Activated CD8-positive, alpha-beta memory T cell treated with anti-CD3 and anti-CD28 coated beads, Interleukin-2, amount 10 ng/mL, durations not matched to agents 7 days and 5 days (primary cell): Measurements from ENCODE around the gene SLC6A13. TPM values are rescaled to one million over a fixed set of nuclear protein-coding genes. Genes with fewer than 3 reads are reported as not detected.

Source experiments
- ATAC-seq: fragments of 150-1000 bp; cut with Tn5 transposase; one replicate; pipeline ENCODE4 v1.10.0; 2021; ENCODE audit warnings: moderate library complexity
- CTCF ChIA-PET: fragments of 350-600 bp; sonication (Branson Sonifier 250); formaldehyde crosslinking; loops from one replicate; lab custom pipeline; 2021; ENCODE audit warnings: antibody characterized with exemption; lab: Charles Lee
- DNase-seq: peaks from one replicate; pipeline ENCODE4 v3.0.0-alpha.2; 2020
- H3K27ac Mint-ChIP-seq: one replicate; pipeline ENCODE4 v1.8.0; 2021; ENCODE audit warnings: mild to moderate bottlenecking, mixed read lengths
- H3K27me3 Mint-ChIP-seq: one replicate; pipeline ENCODE4 v1.8.0; 2021; ENCODE audit warnings: mixed read lengths
- H3K36me3 Mint-ChIP-seq: one replicate; pipeline ENCODE4 v1.8.0; 2021; ENCODE audit warnings: mild to moderate bottlenecking, mixed read lengths
- H3K4me1 Mint-ChIP-seq: one replicate; pipeline ENCODE4 v1.8.0; 2021; ENCODE audit warnings: mixed read lengths
- H3K4me3 Mint-ChIP-seq: one replicate; pipeline ENCODE4 v1.8.0; 2021; ENCODE audit warnings: mild to moderate bottlenecking, moderate library complexity, mixed read lengths
- H3K9me3 Mint-ChIP-seq: one replicate; pipeline ENCODE4 v1.8.0; 2022; ENCODE audit warnings: low read depth, mixed read lengths
- total RNA-seq, 2 experiments: library from RNA; stranded (reverse); gene quantifications; one replicate each; pipeline ENCODE4 v1.2.3, GENCODE V29; 2021

SLC6A13 gene
- total RNA-seq, 2 experiments from 2014 or later: 0.35 TPM

- Mint-ChIP-seq H3K4me3 (no peak overlapping the region), H3K4me1 (peaks cover 14% of the 10 kb centered on the region), H3K27me3 (peaks cover 9% of the 10 kb centered on the region), H3K27ac (no peak overlapping the region), H3K36me3 (no peaks in the 10 kb centered on the region), H3K9me3 (no peaks in the 10 kb centered on the region)
- DNase-seq (no peak), ATAC-seq (no peak)
- CTCF ChIA-PET: interaction anchor here (2.5 kb wide), 1 partner anchor 41 kb away, joined by 7 read pairs; no protein-coding TSS in a partner anchor
Observed at GRCh38 chr12:178829-179109, 83.9 kb downstream of the SLC6A13 start.

- Mint-ChIP-seq H3K27ac (no peak overlapping the region), H3K36me3 (no peaks in the 10 kb centered on the region)
Observed at GRCh38 chr12:177980-178828, 84.4 kb downstream of the SLC6A13 start.

GRCh38 chr12:177336-177979 is 85.2 kb downstream of the SLC6A13 start:
- no peak for ATAC-seq
- CTCF ChIA-PET: no interaction called here
- no peaks in the 10 kb centered on the region for H3K36me3 Mint-ChIP-seq
- H3K27me3 Mint-ChIP-seq: peaks cover 16% of the 10 kb centered on the region
- H3K4me3 Mint-ChIP-seq: no peak overlapping the region
- no peak for DNase-seq
- no peaks in the 10 kb centered on the region for H3K9me3 Mint-ChIP-seq
- peaks cover 14% of the 10 kb centered on the region for H3K4me1 Mint-ChIP-seq
- no peak overlapping the region for H3K27ac Mint-ChIP-seq

More at GRCh38 chr12:177980-178828, 84.4 kb downstream of the SLC6A13 start:
- DNase-seq: no peak
- Mint-ChIP-seq H3K9me3 (no peaks in the 10 kb centered on the region), H3K4me3 (no peak overlapping the region), H3K4me1 (peaks cover 14% of the 10 kb centered on the region), H3K27me3 (peaks cover 11% of the 10 kb centered on the region)
- no peak for ATAC-seq
- CTCF ChIA-PET: no interaction called here

- peaks cover 16% of the 10 kb centered on the region for H3K27me3 Mint-ChIP-seq
- ATAC-seq (no peak), DNase-seq (no peak)
- peaks cover 14% of the 10 kb centered on the region for H3K4me1 Mint-ChIP-seq
- H3K36me3 Mint-ChIP-seq: no peaks in the 10 kb centered on the region
- H3K4me3 Mint-ChIP-seq: no peak overlapping the region
- H3K27ac Mint-ChIP-seq: no peak overlapping the region
- CTCF ChIA-PET: no interaction called here
- H3K9me3 Mint-ChIP-seq: no peaks in the 10 kb centered on the region
Observed at GRCh38 chr12:176321-177181, 86.1 kb downstream of the SLC6A13 start.

GRCh38 chr12:175759-176158 is 86.9 kb downstream of the SLC6A13 start:
- Mint-ChIP-seq H3K27me3 (peaks cover 16% of the 10 kb centered on the region), H3K4me3 (no peak overlapping the region), H3K27ac (no peak overlapping the region), H3K36me3 (no peaks in the 10 kb centered on the region), H3K9me3 (no peaks in the 10 kb centered on the region), H3K4me1 (peaks cover 14% of the 10 kb centered on the region)
- no peak for ATAC-seq
- no peak for DNase-seq
- CTCF ChIA-PET: no interaction called here

- no peak for ATAC-seq
- Mint-ChIP-seq H3K4me3 (no peak overlapping the region), H3K9me3 (no peaks in the 10 kb centered on the region), H3K27me3 (peaks cover 16% of the 10 kb centered on the region), H3K27ac (no peak overlapping the region), H3K36me3 (no peaks in the 10 kb centered on the region), H3K4me1 (peaks cover 8% of the 10 kb centered on the region)
- CTCF ChIA-PET: no interaction called here
- DNase-seq: no peak
Observed at GRCh38 chr12:175250-175649, 87.4 kb downstream of the SLC6A13 start.

- Mint-ChIP-seq H3K4me3 (no peak overlapping the region), H3K9me3 (no peaks in the 10 kb centered on the region), H3K4me1 (peaks cover 4% of the 10 kb centered on the region), H3K27me3 (peaks cover 14% of the 10 kb centered on the region), H3K36me3 (no peaks in the 10 kb centered on the region), H3K27ac (no peak overlapping the region)
- CTCF ChIA-PET: no interaction called here
- no peak for ATAC-seq
- DNase-seq: no peak
Observed at GRCh38 chr12:174596-174995, 88.0 kb downstream of the SLC6A13 start.

- Mint-ChIP-seq H3K4me3 (no peak overlapping the region), H3K27me3 (peaks cover 18% of the 10 kb centered on the region)
Observed at GRCh38 chr12:174124-174523, 88.5 kb downstream of the SLC6A13 start.

GRCh38 chr12:172732-173161 is 89.9 kb downstream of the SLC6A13 start:
- no peak overlapping the region for H3K4me3 Mint-ChIP-seq
- H3K4me1 Mint-ChIP-seq: peaks cover 16% of the 10 kb centered on the region
- H3K27me3 Mint-ChIP-seq: peaks cover 18% of the 10 kb centered on the region
- no peak overlapping the region for H3K27ac Mint-ChIP-seq
- no peaks in the 10 kb centered on the region for H3K9me3 Mint-ChIP-seq
- H3K36me3 Mint-ChIP-seq: no peaks in the 10 kb centered on the region
- no peak for DNase-seq
- CTCF ChIA-PET: no interaction called here
- no peak for ATAC-seq

More at GRCh38 chr12:174124-174523, 88.5 kb downstream of the SLC6A13 start:
- Mint-ChIP-seq H3K27ac (no peak overlapping the region), H3K4me1 (peaks cover 9% of the 10 kb centered on the region), H3K36me3 (no peaks in the 10 kb centered on the region), H3K9me3 (no peaks in the 10 kb centered on the region)
- ATAC-seq: no peak
- CTCF ChIA-PET: no interaction called here
- DNase-seq: no peak

GRCh38 chr12:171743-172676 is 90.6 kb downstream of the SLC6A13 start:
- H3K4me3 Mint-ChIP-seq: no peak overlapping the region
- peaks cover 16% of the 10 kb centered on the region for H3K4me1 Mint-ChIP-seq
- DNase-seq (no peak), ATAC-seq (no peak)
- H3K27ac Mint-ChIP-seq: no peak overlapping the region
- CTCF ChIA-PET: no interaction called here
- no peaks in the 10 kb centered on the region for H3K9me3 Mint-ChIP-seq
- no peaks in the 10 kb centered on the region for H3K36me3 Mint-ChIP-seq
- H3K27me3 Mint-ChIP-seq: peaks cover 18% of the 10 kb centered on the region

- no peak overlapping the region for H3K27ac Mint-ChIP-seq
- H3K27me3 Mint-ChIP-seq: peaks cover 18% of the 10 kb centered on the region
- ATAC-seq (no peak), DNase-seq (no peak)
- H3K4me3 Mint-ChIP-seq: no peak overlapping the region
- peaks cover 17% of the 10 kb centered on the region for H3K4me1 Mint-ChIP-seq
- H3K9me3 Mint-ChIP-seq: no peaks in the 10 kb centered on the region
- no peaks in the 10 kb centered on the region for H3K36me3 Mint-ChIP-seq
- CTCF ChIA-PET: no interaction called here
Observed at GRCh38 chr12:171276-171675, 91.4 kb downstream of the SLC6A13 start.
